ENCODE measurements around the gene PLPPR1.
"Not testable (repeated sequence)": the region's sequence is repeated elsewhere in the genome, so short reads cannot be mapped to it uniquely, and the experiment has no call there.

PLPPR1 gene

DNA sequence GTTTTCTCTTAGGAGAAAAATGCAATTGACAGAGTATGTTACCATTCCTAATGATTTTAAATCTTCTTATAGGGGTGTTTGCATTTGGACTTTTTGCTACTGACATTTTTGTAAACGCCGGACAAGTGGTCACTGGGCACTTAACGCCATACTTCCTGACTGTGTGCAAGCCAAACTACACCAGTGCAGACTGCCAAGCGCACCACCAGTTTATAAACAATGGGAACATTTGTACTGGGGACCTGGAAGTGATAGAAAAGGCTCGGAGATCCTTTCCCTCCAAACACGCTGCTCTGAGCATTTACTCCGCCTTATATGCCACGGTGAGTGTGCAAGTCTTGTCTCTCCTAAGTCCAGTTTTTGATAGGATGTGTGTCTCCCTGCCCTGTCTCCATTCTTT, 280.6 kb downstream of the PLPPR1 start:
- DNase-seq: no peak

DNA sequence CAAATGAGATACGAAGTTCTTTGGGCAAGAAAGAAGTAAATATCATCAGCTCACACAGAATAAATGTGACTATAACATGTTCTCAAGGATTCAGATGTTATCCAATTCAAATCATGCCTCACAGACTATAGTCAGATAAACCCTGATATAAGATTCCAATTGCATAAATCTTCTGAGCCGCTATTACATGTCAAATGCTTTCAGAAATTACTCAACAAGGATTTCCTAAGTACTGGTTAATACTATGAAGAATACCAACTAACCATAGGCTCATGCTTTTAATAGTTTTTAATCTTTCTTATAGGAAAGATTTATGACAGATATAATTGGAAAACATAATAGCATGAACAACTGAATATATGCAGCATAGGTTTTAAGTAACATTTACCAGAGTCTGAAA, 282.7 kb downstream of the PLPPR1 start:
- no peak for DNase-seq

DNA sequence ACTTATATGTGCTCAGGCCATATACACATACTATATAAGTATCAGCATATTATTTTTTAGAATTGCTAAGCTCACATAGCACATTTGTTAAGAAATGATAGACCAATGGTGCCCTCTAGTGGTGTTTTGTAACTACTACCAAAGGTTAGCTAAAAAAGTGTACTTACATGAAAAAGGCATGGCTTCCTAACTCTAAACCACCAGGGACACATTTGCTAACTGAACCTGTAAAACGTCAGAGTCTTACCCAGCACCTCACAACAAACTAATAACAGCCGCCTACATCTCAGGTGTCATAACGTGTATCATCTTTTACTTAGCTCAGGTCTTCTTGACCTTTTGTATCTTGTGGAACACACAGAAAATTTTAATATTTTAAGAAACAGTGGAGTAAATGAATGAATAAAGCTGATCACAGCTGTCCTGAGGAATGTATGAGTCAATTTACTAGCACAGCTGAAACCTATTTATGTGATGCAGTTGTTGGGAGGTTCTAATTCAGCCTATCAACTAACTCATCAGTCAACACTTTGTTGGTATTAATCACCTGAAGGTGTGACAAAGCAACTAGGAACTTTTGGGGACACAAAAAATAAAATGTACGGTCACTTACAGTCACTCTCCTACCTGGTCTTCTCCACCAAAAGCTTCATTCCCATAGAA, 283.4 kb downstream of the PLPPR1 start:
- no peak for DNase-seq

DNA sequence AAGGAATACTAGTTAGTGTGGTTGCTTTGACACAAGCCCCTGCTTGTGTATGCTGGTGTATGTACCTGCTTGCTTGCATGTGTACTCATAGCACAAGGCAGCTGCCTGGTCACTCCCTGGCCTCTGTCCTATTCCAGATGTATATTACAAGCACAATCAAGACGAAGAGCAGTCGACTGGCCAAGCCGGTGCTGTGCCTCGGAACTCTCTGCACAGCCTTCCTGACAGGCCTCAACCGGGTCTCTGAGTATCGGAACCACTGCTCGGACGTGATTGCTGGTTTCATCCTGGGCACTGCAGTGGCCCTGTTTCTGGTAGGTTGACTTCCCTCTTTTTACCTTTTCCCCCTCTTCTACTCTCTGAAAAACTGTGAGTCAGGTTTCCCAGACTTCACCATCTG, 284.1 kb downstream of the PLPPR1 start:
- no peak for DNase-seq

DNA sequence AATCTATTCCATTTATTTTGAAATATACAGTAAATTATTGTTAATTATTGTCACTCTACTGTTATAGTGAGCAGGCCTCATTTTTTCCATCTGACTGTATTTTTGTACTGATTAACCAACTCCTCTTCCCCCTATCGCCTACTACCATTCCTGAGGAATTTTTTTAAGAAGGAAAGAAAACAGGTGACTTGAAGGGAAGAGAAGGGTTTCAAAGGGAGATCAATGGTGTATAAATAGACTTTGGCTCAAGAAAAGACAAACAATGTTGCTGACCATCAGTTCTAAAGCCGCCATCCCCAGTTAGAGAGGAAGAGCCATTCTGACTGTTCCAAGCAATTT, 286.6 kb downstream of the PLPPR1 start:
- DNase-seq: no peak

DNA sequence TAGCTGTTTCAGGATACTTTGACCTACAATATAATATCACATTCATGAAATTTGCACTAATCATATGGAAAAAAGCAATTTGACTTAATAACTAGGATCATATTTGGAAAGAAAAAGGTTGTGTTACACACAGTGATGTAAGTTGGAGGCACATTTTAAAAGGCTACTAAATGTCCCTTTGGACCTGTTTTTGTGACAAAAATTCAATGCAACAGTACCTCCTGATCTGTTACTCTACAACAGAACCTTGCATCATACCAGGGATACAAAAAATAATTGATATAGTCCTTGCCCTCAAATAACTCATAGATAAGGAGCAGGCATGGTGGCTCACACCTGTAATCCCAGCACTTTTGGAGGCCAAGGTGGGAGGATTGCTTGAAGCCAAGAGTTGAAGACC, 289.2 kb downstream of the PLPPR1 start:
- DNase-seq: no peak

DNA sequence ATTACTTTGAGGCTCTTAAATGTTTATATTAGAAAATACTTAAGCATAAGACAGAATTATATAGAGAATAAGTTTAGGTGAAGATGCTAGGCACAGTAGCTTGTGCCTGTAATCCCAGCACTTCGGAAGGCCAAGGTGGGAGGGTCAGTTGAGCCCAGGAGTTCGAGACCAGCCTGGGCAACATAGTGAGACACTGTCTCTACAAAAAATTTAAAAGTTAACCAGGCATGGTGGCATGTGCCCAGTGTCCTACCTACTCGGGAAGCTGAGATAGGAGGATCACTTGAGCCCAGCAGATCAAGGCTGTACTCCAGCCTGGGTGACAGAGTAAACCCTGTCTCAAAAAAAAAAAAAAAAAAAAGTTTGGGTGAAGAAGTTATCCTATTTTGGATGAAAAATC, 294.6 kb downstream of the PLPPR1 start:
- no peak for DNase-seq

DNA sequence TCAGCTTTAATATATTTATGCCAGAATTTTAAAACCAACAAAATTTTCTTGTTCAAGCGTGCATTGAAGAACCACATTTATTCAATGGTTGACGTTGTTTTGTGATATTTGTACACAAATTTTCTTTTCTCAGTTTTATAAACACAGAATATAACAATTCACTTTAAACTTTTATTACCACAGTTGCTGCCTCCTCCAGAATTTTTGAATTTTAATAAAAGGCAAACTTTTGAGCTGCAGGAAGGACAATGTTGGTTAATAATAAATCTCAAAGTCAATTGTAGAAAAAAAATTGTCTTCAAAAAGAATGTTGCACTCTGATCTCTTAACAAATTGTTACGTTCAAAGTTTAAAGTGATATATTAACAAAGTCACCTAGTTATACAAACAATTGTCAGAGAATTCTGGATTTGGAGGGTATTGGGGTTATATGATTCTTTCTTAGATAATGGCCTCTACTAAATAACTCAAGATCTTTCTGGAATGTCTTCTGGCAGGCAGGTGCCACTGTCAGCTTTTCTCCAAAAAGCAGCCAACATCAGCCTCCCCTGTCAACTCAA, 295.8 kb downstream of the PLPPR1 start:
- DNase-seq: no peak

DNA sequence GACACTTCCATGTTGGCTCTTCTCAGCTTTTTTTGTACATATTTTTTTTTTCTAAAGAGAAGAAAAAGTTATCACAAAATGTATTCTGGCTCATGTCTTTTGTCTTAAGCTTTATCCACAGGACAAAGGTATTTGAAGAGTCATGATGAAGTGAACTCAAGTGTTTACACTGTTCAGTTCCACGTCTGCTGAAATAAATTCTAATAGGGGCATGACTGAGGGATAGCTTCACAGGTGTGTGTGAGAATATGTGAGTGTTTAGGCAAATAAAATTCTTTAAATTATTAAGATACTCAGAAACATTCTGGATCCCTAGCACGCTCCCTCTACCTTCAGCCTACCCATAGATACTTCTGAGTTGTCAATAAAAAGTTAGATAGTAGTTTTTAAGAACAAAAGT, 296.5 kb downstream of the PLPPR1 start:
- no peak for DNase-seq

DNA sequence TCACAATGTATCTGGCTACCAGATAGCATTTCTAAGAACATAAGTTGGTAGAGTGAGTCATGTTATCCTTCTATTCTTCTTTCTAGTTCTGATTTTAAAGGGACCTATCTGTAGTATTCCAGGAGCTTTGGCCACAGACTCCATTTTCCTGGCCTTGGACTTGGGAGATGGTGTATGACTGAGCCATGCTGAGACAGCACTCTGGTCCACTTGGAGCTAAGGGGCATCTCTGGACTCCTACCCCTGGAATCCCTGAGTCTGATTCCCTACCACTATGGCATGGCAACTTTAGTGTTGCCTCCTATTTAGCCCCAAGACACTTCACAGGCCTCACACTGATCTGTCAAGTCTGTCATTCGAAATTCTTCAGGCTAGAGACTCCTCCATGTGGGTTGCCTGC, 297.5 kb downstream of the PLPPR1 start:
- no peak for DNase-seq

DNA sequence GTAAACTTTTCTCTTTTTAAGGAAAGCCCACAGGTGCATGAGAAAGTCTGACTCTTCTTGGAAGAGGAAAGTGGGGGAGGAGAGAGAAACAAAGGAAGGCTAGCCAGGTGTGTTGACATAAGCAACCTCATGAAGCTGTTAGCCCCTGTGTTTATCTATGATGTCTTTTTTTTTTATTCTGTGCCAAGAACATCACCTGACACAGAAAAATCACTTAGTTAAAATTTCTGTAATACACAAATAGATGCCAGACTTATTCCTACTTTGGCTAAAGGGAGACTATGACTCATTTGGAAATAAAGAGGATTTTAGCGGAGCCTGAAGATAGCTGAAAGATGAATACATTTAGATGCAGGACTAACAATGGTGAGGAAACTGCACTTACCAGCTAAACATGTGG, 298.0 kb downstream of the PLPPR1 start:
- DNase-seq: no peak

DNA sequence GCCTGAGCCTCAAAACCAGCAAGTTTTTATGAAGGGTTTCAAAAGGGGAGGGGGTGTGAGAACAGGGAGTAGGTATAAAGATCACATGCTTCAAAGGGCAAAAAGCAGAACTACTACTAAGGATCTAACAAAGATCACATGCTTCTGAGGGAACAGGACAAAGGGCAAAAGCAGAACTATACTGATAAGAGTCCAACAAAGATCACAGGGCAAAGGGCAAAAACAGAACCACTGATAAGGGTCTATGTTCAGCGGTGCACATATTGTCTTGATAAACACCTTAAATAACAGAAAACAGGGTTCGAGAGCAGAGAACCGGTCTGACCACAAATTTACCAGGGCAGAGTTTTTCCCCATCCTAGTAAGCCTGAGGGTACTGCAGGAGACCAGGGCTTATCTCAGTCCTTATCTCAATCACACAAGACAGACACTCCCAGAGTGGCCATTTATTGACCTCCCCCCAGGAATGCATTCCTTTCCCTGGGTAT, 298.9 kb downstream of the PLPPR1 start:
- not testable (repeated sequence) for DNase-seq

DNA sequence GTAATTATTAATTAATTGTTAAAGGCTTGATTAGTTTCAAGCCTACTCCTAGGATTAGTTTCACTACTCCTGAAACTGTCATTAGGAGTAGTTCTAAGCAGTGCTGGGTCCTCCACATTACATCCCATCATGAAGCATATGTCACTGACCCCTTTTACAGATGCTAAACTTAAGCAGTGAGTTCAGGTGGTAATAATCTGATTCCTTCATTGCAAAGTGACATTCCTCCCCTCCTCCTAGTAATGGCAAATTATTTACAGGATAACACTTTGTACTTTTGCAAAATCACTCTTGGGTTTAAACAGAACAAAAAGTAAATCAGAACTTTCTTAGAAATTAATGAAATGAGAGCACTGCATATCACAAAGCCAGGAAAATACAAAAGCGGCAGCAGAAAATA, 303.8 kb downstream of the PLPPR1 start:
- no peak for DNase-seq

DNA sequence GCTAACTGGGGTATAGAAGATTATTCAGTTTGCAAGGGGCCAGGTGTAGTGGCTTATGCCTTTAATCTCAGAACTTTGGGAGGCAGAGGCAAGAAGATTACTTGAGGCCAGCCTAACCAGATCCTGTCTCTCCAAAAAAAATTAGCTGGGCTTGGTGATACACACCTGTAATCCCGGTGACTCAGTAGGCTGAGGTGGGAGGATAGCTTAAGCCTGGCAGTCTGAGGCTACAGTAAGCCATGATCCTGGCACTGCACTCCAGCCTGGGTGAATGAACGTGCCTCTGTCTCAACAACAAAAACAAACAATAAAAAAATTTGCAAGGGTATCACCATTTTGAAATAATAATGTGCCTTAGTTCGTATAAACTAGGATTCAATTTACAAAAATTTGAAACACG, 305.0 kb downstream of the PLPPR1 start:
- DNase-seq: no peak

DNA sequence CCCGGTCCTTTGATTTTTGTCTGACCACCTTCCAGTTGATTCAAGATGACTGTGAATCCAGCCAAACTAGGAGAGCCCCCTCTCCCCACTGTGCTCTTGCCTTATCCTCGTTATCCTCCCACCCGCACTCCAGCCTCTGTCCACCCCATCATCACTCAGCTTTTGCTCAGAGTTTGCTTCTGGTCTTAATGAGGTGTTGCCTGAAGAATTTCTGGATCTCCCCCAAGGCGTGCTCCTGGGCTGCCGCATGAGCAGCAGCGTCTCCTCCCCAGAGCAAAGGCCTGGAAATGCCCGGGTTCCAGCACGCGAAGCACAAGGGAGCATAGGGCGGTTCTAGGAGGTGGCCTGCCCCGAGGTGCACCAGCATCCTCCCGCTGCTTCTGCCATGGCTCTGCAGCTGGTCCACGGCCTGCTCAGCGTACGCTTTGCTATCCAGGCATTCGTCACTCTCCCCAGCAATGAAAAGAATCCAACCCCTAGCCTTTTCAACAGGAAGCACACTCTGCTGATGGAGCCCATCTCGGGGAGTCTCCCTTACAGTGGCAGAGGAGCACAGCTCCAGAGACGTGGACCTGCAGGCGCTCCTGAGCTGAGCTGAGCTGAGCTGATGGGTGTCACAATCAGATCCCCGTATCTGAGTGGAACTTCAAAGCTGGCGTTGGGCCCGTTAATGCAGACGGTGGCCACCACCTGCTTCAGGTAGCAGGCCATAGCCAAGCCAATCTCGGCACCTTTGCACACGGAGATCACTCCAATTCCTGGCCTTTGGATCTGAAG, 305.6 kb downstream of the PLPPR1 start:
- DNase-seq: no peak

DNA sequence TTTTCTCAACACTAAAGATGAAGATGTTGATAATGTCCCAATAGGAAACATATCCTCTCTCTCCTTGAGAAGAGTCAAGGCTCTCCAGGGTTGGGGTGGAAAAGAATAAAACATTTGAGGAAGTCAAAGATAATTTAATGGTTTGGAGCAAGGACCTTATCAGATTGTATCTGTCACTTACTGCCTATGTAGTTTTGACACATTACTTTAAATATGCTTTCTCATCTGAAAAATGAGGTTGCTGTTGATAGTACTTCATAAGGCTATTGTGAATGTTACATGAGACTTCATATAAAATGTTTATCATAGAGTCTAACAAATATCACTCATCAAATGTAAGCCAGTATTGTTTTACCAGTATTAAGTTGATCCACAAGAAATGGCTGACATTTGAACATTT, 307.6 kb downstream of the PLPPR1 start:
- DNase-seq: no peak

DNA sequence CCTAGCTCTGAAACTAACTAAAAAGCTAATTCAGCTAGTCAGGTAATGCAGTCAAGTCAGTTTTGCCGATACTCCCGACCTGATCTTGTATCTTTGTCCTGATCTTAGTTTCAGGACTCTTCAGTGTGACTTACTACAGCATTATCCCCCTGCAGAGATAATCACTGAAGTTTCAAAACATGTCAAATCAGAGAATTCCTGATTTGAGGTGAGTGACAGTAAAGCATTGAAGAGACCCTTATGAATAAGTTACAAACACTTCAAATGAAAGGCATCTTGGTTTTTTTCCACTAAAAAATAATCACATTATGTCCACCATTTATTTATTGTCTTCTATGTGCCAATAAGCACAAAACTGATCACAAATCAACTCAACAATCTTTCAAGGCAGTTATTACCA, 308.7 kb downstream of the PLPPR1 start:
- DNase-seq: no peak

DNA sequence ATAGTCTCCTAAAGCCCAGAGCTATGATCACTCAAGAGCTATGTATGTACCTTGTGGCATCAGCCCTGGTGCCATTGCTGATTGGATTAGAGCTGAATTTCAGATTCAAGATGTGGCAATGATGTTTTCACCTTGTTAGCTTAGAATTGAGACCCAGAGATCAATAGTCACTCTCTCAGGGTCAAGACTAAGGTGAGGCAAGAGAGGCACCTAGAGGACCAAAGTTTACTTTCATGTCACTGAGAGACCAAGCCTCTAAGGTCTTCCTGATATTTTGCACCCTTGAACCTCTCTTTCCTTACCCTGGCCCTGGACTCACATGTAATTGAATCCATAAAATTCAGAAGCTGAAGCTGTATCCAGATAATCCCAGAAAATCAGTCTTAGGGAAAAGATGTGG, 313.4 kb downstream of the PLPPR1 start:
- DNase-seq: no peak

DNA sequence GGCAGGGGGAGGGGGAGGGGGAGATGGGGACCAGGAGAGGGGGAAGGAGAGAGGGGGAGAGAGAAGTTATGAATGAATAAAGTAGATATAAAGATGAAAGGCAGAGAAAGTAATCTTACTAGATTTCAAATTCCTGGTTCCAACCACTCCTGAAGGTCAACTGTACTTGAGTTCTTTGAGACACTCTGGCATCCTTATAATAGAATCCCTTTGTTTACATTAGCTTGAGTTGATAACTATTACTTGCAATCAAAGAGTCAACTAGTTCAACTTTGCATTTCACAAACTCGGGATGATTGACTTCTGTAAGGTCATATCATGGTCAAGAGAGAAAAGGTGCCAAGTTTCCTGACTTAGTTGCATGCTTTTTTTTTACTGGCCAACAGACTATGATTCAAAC, 314.1 kb downstream of the PLPPR1 start:
- no peak for DNase-seq

DNA sequence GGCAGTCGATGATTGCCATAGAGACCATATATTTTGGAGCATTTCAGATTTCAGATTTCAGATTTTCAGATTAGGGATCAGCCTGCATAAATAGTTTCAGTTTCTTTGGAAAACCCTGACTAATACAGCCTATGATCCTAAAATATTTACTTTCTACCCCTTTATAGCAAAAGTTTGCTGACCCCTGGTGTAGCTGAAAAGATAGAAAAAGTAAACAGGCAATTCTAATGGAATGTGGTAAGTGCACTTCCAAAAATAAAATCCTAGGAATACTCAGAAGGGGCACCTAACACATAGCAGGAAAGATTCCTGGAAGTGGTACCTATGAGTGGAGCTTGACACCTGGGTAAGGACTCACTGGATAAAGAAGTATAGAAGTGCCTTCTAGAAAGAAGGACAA, 321.8 kb downstream of the PLPPR1 start:
- DNase-seq: no peak

DNA sequence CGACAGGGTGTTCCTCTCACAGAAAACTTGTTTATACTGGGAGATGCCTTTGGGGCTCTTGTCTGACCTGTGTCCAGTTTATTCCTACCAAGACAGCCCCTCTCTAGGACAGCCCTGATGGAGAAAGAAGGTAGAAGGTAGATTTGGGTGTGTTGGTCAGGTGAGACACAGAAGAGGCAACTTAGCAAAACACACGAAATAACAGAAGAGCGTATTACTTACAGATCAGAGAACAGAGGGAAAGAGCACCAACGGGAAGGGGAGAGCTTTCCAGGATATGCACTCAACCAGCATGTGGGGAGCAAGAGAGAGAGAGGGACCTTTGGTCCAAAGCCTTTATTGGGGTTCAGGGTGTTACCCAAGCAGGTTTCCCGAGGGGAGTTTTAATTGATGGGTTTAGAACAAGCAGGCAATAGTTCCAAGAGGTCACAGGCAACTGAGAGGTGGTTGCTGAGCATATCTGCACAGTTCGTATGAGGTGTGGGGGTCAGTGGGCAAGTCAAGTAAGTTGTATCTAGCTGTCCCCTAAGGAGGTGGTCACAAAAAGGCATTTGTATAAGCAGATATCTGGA, 324.5 kb downstream of the PLPPR1 start:
- DNase-seq: no peak

DNA sequence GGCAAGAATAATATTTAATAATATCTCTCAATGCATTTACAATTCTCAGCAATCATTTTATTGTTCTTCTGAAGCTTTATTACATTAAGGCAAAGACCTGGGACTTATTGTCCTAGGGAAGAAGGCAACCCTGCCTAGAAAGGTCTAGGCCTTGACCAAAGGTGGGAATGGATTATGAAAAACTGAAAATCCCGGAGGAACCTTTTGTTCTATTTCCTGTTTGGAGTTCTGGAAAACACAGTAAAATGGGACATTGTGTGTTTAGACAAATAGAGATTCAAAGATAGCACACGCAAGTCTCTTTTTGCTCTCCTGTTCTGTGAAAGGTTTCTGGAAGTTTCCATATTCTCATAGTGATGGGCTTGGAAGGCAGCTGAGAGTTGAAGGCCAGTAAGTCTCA, 325.2 kb downstream of the PLPPR1 start:
- no peak for DNase-seq

DNA sequence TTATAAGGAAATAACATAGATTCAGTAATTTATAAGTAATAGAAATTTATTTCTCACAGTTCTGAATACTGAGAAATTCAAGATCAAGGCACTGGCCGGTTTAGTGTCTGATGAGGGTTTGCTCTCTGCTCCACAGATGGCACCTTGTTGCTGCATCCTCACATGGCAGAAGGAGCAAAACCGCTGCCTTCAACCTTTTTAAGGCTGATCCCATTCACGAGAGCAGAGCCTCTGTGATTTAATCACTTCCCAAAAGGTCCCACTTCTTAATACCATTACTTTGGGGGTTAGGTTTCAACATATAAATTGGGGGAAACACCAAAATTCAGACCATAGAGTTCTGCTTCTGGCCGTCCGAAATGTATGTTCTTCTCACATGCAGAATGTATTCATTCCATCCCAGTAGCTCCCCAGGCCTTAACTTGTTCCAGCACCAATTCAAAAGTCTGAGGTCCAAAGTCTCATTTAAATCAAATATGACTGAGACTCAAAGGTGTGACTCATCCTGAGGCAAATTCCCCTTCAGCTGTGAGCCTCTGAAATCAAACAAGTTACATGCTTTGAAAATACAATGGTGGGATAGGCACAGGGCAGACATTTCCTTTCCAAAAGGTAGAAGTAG, 325.7 kb downstream of the PLPPR1 start:
- no peak for DNase-seq

All from left hindlimb (tissue), 1 donor.